HepG2 (cell line): ENCODE results near the gene HNRNPUL1. TPM values are rescaled to one million over a fixed set of nuclear protein-coding genes. Genes with fewer than 3 reads are reported as not detected.

Experiments used
- ASH2L ChIP-seq: fragments of 300-600, 200-600 bp; sonication (generic); IDR thresholded peaks from 2 replicates; pipeline ENCODE4 v1.7.0; 2017; ENCODE audit warnings: low read depth, mild to moderate bottlenecking, moderate library complexity, mixed read lengths, low read length; ENCODE audit not compliant: insufficient read length
- GTF3A ChIP-seq: sonication (generic); formaldehyde crosslinking; conservative IDR thresholded peaks from 2 replicates; pipeline ENCODE4 v1.4.0; 2020; ENCODE audit warnings: mild to moderate bottlenecking, missing genetic modification reagents
- HIC2 ChIP-seq: sonication (generic); formaldehyde crosslinking; IDR thresholded peaks from 2 replicates; pipeline ENCODE4 v1.9.0; 2022; ENCODE audit warnings: low read depth, missing genetic modification reagents
- HNRNPUL1 ChIP-seq: fragments of 200-400 bp; formaldehyde crosslinking; IDR thresholded peaks from 2 replicates; pipeline ENCODE4 v1.6.1; 2017; ENCODE audit warnings: low read depth, mild to moderate bottlenecking, low read length, moderate library complexity
- IKZF4 ChIP-seq: sonication (generic); formaldehyde crosslinking; IDR thresholded peaks from 2 replicates; pipeline ENCODE4 v1.5.1; 2020; ENCODE audit warnings: borderline replicate concordance, mild to moderate bottlenecking, low read depth, missing genetic modification reagents; ENCODE audit errors: not compliant biosample characterization
- MYNN ChIP-seq: sonication (generic); formaldehyde crosslinking; IDR thresholded peaks from 2 replicates; pipeline ENCODE4 v1.4.0; 2020; ENCODE audit warnings: mild to moderate bottlenecking, low read depth, missing genetic modification reagents
- MZF1 ChIP-seq: sonication (generic); formaldehyde crosslinking; IDR thresholded peaks from 2 replicates; pipeline ENCODE4 v1.8.1; 2023; ENCODE audit warnings: mild to moderate bottlenecking, missing genetic modification reagents, borderline replicate concordance
- NPAS2 ChIP-seq: sonication (generic); formaldehyde crosslinking; IDR thresholded peaks from 2 replicates; pipeline ENCODE4 v1.8.0; 2022; ENCODE audit warnings: mild to moderate bottlenecking, missing genetic modification reagents, borderline replicate concordance
- NR2F2 ChIP-seq: IDR thresholded peaks from 2 replicates; pipeline ENCODE4 v1.6.1; 2012; ENCODE audit warnings: low read depth, inconsistent platforms, borderline replicate concordance
- PITX1 ChIP-seq: sonication (generic); formaldehyde crosslinking; IDR thresholded peaks from 2 replicates; pipeline ENCODE4 v1.5.1; 2020; ENCODE audit warnings: mild to moderate bottlenecking, missing genetic modification reagents
- SRY ChIP-seq: sonication (generic); formaldehyde crosslinking; IDR thresholded peaks from 2 replicates; pipeline ENCODE4 v1.8.0; 2022; ENCODE audit warnings: mild to moderate bottlenecking, missing genetic modification reagents
- TEAD3 ChIP-seq: optimal IDR thresholded peaks from 2 replicates; pipeline ENCODE3; 2016; ENCODE audit warnings: borderline replicate concordance
- TOE1 ChIP-seq: sonication (generic); formaldehyde crosslinking; IDR thresholded peaks from 2 replicates; pipeline ENCODE4 v1.4.0; 2020; ENCODE audit warnings: mild to moderate bottlenecking, missing genetic modification reagents
- ZNF20 ChIP-seq: sonication (generic); formaldehyde crosslinking; IDR thresholded peaks from 2 replicates; pipeline ENCODE4 v1.4.0; 2020; ENCODE audit warnings: mild to moderate bottlenecking, moderate library complexity, missing genetic modification reagents
- ZNF879 ChIP-seq: sonication (generic); formaldehyde crosslinking; IDR thresholded peaks from 2 replicates; pipeline ENCODE4 v1.8.1; 2023; ENCODE audit warnings: missing genetic modification reagents
- ZSCAN30 ChIP-seq: sonication (generic); formaldehyde crosslinking; IDR thresholded peaks from 2 replicates; pipeline ENCODE4 v1.5.0; 2020; ENCODE audit warnings: mild to moderate bottlenecking, missing genetic modification reagents
- polyA plus RNA-seq, 8 experiments: library from polyadenylated mRNA; depleted of rRNA in 3 of 8; stranded (reverse) in 7 of 8; unstranded in 1 of 8; fragments of >200 nt; fragmentation: Illumina TruSeq in 4 of 8; extraction: Trizol in 4 of 8; gene quantifications; 2 replicates each; pipeline versions ENCODE4 v1.2.1 to v1.2.3, GENCODE V29; 2011 to 2016; ENCODE audit warnings: low read depth in 4 of 8, missing spikeins in 1 of 8, mixed read lengths in 1 of 8; ENCODE audit not compliant: insufficient read depth in 1 of 8
- total RNA-seq, 5 experiments: library from RNA; depleted of rRNA; stranded (reverse); fragments of >200 nt; fragmentation: Illumina TruSeq; extraction: Trizol; gene quantifications; 2 replicates each; pipeline ENCODE4 v1.2.3, GENCODE V29; 2016; ENCODE audit warnings: low read depth in 1 of 5
- TF ChIP-seq, protein P1 (sequence below): sonication (generic); formaldehyde crosslinking; IDR thresholded peaks from 2 replicates; pipeline ENCODE4 v1.5.0; 2020; ENCODE audit warnings: mild to moderate bottlenecking, missing genetic modification reagents
- TF ChIP-seq, protein P2 (sequence below): sonication (generic); formaldehyde crosslinking; IDR thresholded peaks from 2 replicates; pipeline ENCODE4 v1.8.0; 2022; ENCODE audit warnings: missing genetic modification reagents, mild to moderate bottlenecking, moderate library complexity, borderline replicate concordance
- TF ChIP-seq, protein P3 (sequence below): sonication (generic); formaldehyde crosslinking; IDR thresholded peaks from 2 replicates; pipeline ENCODE4 v1.4.0; 2020; ENCODE audit warnings: missing genetic modification reagents

HNRNPUL1 gene
- total and polyA plus RNA-seq, 2 of the 13 experiments (the other 11 are each of a cell fraction or from before 2014, with no cell fraction given): 30.9 to 81.7 TPM

- TF ChIP-seq, protein P1, sequence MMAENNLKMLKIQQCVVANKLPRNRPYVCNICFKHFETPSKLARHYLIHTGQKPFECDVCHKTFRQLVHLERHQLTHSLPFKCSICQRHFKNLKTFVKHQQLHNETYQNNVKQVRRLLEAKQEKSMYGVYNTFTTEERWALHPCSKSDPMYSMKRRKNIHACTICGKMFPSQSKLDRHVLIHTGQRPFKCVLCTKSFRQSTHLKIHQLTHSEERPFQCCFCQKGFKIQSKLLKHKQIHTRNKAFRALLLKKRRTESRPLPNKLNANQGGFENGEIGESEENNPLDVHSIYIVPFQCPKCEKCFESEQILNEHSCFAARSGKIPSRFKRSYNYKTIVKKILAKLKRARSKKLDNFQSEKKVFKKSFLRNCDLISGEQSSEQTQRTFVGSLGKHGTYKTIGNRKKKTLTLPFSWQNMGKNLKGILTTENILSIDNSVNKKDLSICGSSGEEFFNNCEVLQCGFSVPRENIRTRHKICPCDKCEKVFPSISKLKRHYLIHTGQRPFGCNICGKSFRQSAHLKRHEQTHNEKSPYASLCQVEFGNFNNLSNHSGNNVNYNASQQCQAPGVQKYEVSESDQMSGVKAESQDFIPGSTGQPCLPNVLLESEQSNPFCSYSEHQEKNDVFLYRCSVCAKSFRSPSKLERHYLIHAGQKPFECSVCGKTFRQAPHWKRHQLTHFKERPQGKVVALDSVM: peak; percentile 96; the same call in 1 of the 2 replicates
- TF ChIP-seq HNRNPUL1: no peak
- TF ChIP-seq ZNF20 (CRISPR knock-in tag): no peak
- TF ChIP-seq ZNF879 (CRISPR knock-in tag): no peak
- no peak for TF ChIP-seq IKZF4
- no peak for TF ChIP-seq NPAS2 (CRISPR knock-in tag)
- TF ChIP-seq ZSCAN30 (CRISPR knock-in tag): no peak
- no peak for TF ChIP-seq NR2F2
- peak; percentile 75 for TF ChIP-seq ASH2L
- no peak for TF ChIP-seq MYNN (CRISPR knock-in tag)
- TF ChIP-seq, protein P2, sequence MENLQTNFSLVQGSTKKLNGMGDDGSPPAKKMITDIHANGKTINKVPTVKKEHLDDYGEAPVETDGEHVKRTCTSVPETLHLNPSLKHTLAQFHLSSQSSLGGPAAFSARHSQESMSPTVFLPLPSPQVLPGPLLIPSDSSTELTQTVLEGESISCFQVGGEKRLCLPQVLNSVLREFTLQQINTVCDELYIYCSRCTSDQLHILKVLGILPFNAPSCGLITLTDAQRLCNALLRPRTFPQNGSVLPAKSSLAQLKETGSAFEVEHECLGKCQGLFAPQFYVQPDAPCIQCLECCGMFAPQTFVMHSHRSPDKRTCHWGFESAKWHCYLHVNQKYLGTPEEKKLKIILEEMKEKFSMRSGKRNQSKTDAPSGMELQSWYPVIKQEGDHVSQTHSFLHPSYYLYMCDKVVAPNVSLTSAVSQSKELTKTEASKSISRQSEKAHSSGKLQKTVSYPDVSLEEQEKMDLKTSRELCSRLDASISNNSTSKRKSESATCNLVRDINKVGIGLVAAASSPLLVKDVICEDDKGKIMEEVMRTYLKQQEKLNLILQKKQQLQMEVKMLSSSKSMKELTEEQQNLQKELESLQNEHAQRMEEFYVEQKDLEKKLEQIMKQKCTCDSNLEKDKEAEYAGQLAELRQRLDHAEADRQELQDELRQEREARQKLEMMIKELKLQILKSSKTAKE (CRISPR knock-in tag): peak; percentile 29; the same call in 1 of the 2 replicates
- TF ChIP-seq, protein P3, sequence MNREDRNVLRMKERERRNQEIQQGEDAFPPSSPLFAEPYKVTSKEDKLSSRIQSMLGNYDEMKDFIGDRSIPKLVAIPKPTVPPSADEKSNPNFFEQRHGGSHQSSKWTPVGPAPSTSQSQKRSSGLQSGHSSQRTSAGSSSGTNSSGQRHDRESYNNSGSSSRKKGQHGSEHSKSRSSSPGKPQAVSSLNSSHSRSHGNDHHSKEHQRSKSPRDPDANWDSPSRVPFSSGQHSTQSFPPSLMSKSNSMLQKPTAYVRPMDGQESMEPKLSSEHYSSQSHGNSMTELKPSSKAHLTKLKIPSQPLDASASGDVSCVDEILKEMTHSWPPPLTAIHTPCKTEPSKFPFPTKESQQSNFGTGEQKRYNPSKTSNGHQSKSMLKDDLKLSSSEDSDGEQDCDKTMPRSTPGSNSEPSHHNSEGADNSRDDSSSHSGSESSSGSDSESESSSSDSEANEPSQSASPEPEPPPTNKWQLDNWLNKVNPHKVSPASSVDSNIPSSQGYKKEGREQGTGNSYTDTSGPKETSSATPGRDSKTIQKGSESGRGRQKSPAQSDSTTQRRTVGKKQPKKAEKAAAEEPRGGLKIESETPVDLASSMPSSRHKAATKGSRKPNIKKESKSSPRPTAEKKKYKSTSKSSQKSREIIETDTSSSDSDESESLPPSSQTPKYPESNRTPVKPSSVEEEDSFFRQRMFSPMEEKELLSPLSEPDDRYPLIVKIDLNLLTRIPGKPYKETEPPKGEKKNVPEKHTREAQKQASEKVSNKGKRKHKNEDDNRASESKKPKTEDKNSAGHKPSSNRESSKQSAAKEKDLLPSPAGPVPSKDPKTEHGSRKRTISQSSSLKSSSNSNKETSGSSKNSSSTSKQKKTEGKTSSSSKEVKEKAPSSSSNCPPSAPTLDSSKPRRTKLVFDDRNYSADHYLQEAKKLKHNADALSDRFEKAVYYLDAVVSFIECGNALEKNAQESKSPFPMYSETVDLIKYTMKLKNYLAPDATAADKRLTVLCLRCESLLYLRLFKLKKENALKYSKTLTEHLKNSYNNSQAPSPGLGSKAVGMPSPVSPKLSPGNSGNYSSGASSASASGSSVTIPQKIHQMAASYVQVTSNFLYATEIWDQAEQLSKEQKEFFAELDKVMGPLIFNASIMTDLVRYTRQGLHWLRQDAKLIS (CRISPR knock-in tag): no peak; the same call in 1 of the 2 replicates
- TF ChIP-seq TEAD3: no peak
- TF ChIP-seq TOE1 (CRISPR knock-in tag): 0 out of 2 replicates have a peak, but pooled peaks have one; percentile 32
- TF ChIP-seq GTF3A (CRISPR knock-in tag): no peak
- no peak for TF ChIP-seq MZF1
- TF ChIP-seq HIC2 (CRISPR knock-in tag): peak; percentile 70
- TF ChIP-seq PITX1 (CRISPR knock-in tag): no peak
- no peak for TF ChIP-seq SRY (CRISPR knock-in tag)
These were observed 37.9 kb upstream of the HNRNPUL1 start (continued) for GRCh38 chr19:41226053-41226873.
